Stomach (tissue), 4 donors: ENCODE data around the gene LTBP4.
"Not testable (repeated sequence)": the region's sequence is repeated elsewhere in the genome, so short reads cannot be mapped to it uniquely, and the experiment has no call there.

ENCODE experiments used
- CTCF ChIP-seq, 7 experiments: fragments of 450-650 bp in 4 of 7; fragments of 200-600 bp in 3 of 7; sonication (generic) in 3 of 7; IDR thresholded peaks; one replicate each; pipeline ENCODE4 v1.5.1; 2016 to 2019; ENCODE audit warnings: antibody characterized with exemption in 7 of 7, control low read depth in 2 of 7, mild to moderate bottlenecking in 1 of 7
- EP300 ChIP-seq: sonication (generic); formaldehyde crosslinking; IDR thresholded peaks from one replicate; pipeline ENCODE4 v1.6.1; 2017; ENCODE audit warnings: antibody characterized with exemption
- POLR2A ChIP-seq, 4 donors: fragments of 450-650 bp; IDR thresholded peaks; one replicate each; pipeline ENCODE4 v1.6.1; 2016; ENCODE audit warnings: antibody characterized with exemption in 4 of 4, control low read depth in 2 of 4, mild to moderate bottlenecking in 1 of 4, moderate library complexity in 1 of 4
- POLR2AphosphoS5 ChIP-seq, 3 donors: sonication (generic); formaldehyde crosslinking; IDR thresholded peaks; one replicate each; pipeline ENCODE4 v1.6.1; 2016; ENCODE audit warnings: antibody characterized with exemption in 3 of 3

DNA sequence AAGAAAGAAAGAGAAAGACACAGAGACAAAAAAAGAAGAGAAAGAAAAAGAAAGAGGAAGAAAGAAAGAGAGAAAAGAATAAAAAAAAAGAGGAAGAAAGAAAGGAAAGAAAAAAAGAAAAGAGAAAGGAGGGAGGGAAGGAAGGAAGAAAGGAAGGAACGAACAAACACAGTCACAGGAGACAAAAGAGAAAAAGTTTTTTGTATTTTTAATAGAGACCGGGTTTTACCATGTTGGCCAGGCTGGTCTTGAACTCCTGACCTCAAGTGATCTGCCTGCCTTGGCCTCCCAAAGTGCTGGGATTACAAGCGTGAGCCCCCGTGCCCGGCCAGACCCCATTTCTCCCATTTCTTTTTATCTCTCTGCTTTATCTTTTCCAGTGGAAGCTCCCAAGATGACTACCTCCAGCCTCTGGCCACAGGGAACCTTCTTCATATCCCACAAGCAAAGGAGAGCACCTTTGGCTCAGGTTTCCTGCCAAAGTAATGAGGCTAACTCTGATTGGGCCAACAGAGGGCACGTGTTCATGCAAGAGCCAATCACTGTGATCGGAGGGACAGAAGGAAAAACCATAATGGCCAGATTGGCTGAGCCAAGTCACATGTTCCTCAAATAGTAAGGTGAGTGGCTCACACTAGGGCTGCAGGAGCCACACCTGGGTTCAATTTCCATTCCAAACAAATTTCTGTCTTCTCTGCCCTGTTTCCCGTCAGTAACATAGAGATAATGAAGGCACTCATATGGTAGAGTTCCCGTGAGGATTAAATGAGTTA lies 48.9 kb downstream of the LTBP4 start:
- not testable (repeated sequence) for TF ChIP-seq EP300; CTCF (IDR thresholded peaks at IDR 0.05); POLR2A (IDR thresholded peaks at IDR 0.05); POLR2AphosphoS5 (IDR thresholded peaks at IDR 0.05)
